ENCODE measurements around the gene ELAC1. TPM values are rescaled to one million over a fixed set of nuclear protein-coding genes. Genes with fewer than 3 reads are reported as not detected.

ELAC1 gene
- total and polyA plus RNA-seq, 2 experiments from 2014 or later, result 2.8 to 3.2 TPM

DNA sequence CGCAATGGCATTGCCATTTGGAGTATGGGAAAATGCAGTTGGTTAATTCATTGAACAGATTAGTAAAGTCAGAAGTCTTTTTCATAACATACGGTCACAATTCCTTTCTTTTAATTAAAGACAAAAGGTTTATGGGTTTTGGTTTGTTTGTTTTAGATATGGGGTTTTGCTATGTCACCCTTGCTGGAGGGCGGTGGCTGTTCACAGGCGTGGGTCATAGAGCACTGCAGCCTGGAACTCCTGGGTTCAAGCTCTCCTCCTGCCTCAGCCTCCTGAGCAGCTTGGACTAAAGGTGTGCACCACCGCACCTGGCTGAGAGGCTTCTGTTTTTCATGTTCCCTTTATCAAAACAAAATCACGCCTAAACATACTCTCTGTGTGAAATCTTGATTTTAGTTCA is 18.7 kb upstream of the ELAC1 start (continued):
- TF ChIP-seq, protein P1, sequence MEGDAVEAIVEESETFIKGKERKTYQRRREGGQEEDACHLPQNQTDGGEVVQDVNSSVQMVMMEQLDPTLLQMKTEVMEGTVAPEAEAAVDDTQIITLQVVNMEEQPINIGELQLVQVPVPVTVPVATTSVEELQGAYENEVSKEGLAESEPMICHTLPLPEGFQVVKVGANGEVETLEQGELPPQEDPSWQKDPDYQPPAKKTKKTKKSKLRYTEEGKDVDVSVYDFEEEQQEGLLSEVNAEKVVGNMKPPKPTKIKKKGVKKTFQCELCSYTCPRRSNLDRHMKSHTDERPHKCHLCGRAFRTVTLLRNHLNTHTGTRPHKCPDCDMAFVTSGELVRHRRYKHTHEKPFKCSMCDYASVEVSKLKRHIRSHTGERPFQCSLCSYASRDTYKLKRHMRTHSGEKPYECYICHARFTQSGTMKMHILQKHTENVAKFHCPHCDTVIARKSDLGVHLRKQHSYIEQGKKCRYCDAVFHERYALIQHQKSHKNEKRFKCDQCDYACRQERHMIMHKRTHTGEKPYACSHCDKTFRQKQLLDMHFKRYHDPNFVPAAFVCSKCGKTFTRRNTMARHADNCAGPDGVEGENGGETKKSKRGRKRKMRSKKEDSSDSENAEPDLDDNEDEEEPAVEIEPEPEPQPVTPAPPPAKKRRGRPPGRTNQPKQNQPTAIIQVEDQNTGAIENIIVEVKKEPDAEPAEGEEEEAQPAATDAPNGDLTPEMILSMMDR (conservative IDR thresholded peaks at IDR 0.05; ENCODE audit: low read depth in 2 of 2), result no peak
- no peak for TF ChIP-seq NANOG (IDR thresholded peaks at IDR 0.05; ENCODE audit: borderline replicate concordance)

DNA sequence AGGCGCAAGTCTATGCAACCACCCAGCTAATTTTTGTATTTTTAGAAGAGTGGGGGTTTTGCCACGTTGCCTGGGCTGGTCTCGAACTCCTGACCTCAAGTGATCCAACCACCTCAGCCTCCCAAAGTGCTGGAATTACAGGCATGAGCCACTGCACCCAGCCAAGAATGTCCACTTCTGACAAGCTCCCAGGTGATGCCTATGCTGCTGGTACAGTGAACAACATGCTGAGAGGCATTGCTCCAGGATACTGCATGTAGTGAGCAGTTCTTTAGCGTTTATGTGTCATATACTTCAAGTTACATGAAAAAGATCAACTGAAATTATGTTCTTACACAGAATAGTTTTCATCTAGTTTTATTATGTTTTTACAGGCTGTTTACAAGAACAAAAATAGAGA is 17.2 kb upstream of the ELAC1 start:
- ATAC-seq, result no peak
- Histone ChIP-seq H3K4me3 (no peak overlapping the region), H3K27ac (ENCODE audit: low read depth) (no peak overlapping the region), H3K27me3 (ENCODE audit: insufficient read depth) (no peaks in the 10 kb centered on the region), H3K4me2 (no peak overlapping the region), H3K36me3 (ENCODE audit: insufficient read depth) (0 out of 2 replicates have a peak, but pooled peaks cover 5% of the 10 kb centered on the region), H4K20me1 (replicated peaks; ENCODE audit: insufficient read depth) (no peaks in the 10 kb centered on the region), H3K9me2 (ENCODE audit: insufficient read depth) (no peaks in the 10 kb centered on the region), H2AFZ (no peak overlapping the region), H3K79me2 (replicated peaks; ENCODE audit: insufficient read depth) (no peaks in the 10 kb centered on the region), H3K4me1 (ENCODE audit: insufficient read depth) (no peaks in the 10 kb centered on the region), H3F3A (replicated peaks; ENCODE audit: low read depth) (no peaks in the 10 kb centered on the region)
- Mint-ChIP-seq H3K4me3 (no peak overlapping the region), H3K4me1 (peaks cover 8% of the 10 kb centered on the region), H3K9me3 (no peaks in the 10 kb centered on the region), H3K36me3 (ENCODE audit: low read depth) (peaks cover 9% of the 10 kb centered on the region; the same call in 1 of the 3 replicates), H3K27me3 (ENCODE audit: insufficient read depth, low read depth, poor library complexity) (no peaks in the 10 kb centered on the region), H3K27ac (no peak overlapping the region)
- DNase-seq (ENCODE audit: low spot score), result no peak
- TF ChIP-seq, protein P2, sequence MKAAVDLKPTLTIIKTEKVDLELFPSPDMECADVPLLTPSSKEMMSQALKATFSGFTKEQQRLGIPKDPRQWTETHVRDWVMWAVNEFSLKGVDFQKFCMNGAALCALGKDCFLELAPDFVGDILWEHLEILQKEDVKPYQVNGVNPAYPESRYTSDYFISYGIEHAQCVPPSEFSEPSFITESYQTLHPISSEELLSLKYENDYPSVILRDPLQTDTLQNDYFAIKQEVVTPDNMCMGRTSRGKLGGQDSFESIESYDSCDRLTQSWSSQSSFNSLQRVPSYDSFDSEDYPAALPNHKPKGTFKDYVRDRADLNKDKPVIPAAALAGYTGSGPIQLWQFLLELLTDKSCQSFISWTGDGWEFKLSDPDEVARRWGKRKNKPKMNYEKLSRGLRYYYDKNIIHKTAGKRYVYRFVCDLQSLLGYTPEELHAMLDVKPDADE (IDR thresholded peaks at IDR 0.05), result no peak
- no peak for TF ChIP-seq EZH2phosphoT487 (IDR thresholded peaks at IDR 0.05; ENCODE audit: unreplicated experiment)
- TF ChIP-seq, protein P1 (conservative IDR thresholded peaks at IDR 0.05; ENCODE audit: low read depth in 2 of 2), result no peak
- TF ChIP-seq, protein P3, sequence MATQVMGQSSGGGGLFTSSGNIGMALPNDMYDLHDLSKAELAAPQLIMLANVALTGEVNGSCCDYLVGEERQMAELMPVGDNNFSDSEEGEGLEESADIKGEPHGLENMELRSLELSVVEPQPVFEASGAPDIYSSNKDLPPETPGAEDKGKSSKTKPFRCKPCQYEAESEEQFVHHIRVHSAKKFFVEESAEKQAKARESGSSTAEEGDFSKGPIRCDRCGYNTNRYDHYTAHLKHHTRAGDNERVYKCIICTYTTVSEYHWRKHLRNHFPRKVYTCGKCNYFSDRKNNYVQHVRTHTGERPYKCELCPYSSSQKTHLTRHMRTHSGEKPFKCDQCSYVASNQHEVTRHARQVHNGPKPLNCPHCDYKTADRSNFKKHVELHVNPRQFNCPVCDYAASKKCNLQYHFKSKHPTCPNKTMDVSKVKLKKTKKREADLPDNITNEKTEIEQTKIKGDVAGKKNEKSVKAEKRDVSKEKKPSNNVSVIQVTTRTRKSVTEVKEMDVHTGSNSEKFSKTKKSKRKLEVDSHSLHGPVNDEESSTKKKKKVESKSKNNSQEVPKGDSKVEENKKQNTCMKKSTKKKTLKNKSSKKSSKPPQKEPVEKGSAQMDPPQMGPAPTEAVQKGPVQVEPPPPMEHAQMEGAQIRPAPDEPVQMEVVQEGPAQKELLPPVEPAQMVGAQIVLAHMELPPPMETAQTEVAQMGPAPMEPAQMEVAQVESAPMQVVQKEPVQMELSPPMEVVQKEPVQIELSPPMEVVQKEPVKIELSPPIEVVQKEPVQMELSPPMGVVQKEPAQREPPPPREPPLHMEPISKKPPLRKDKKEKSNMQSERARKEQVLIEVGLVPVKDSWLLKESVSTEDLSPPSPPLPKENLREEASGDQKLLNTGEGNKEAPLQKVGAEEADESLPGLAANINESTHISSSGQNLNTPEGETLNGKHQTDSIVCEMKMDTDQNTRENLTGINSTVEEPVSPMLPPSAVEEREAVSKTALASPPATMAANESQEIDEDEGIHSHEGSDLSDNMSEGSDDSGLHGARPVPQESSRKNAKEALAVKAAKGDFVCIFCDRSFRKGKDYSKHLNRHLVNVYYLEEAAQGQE (IDR thresholded peaks at IDR 0.05; ENCODE audit: unreplicated experiment), result no peak
- TF ChIP-seq STAT1 (IDR thresholded peaks at IDR 0.05; ENCODE audit: unreplicated experiment), result no peak
- no peak for TF ChIP-seq CREB1 (CRISPR knock-in tag; IDR thresholded peaks at IDR 0.05; ENCODE audit: low read depth)
- no peak for TF ChIP-seq ZNF331 (CRISPR knock-in tag; IDR thresholded peaks at IDR 0.05; ENCODE audit: low read depth)
- TF ChIP-seq POLR2AphosphoS5 (IDR thresholded peaks at IDR 0.05; ENCODE audit: low read depth), result no peak
- no peak for TF ChIP-seq ZNF114 (CRISPR knock-in tag; IDR thresholded peaks at IDR 0.05)
- no peak for TF ChIP-seq NANOG (IDR thresholded peaks at IDR 0.05; ENCODE audit: borderline replicate concordance)
- no peak for TF ChIP-seq EZH2 (IDR thresholded peaks at IDR 0.05; ENCODE audit: low read depth, unreplicated experiment)
- TF ChIP-seq JUNB (IDR thresholded peaks at IDR 0.05; ENCODE audit: unreplicated experiment), result no peak
